NCI-H2029 treated with DMSO at 0.1 percent for 48 hours (cell line): ENCODE results near the gene GGA2.
"Not testable (repeated sequence)": the region's sequence is repeated elsewhere in the genome, so short reads cannot be mapped to it uniquely, and the experiment has no call there.

ENCODE experiments used
- DNase-seq: peaks from one replicate; lab custom pipeline; 2025; lab: John Stamatoyannopoulos, UW

GGA2 gene, protein sequence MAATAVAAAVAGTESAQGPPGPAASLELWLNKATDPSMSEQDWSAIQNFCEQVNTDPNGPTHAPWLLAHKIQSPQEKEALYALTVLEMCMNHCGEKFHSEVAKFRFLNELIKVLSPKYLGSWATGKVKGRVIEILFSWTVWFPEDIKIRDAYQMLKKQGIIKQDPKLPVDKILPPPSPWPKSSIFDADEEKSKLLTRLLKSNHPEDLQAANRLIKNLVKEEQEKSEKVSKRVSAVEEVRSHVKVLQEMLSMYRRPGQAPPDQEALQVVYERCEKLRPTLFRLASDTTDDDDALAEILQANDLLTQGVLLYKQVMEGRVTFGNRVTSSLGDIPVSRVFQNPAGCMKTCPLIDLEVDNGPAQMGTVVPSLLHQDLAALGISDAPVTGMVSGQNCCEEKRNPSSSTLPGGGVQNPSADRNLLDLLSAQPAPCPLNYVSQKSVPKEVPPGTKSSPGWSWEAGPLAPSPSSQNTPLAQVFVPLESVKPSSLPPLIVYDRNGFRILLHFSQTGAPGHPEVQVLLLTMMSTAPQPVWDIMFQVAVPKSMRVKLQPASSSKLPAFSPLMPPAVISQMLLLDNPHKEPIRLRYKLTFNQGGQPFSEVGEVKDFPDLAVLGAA

DNA sequence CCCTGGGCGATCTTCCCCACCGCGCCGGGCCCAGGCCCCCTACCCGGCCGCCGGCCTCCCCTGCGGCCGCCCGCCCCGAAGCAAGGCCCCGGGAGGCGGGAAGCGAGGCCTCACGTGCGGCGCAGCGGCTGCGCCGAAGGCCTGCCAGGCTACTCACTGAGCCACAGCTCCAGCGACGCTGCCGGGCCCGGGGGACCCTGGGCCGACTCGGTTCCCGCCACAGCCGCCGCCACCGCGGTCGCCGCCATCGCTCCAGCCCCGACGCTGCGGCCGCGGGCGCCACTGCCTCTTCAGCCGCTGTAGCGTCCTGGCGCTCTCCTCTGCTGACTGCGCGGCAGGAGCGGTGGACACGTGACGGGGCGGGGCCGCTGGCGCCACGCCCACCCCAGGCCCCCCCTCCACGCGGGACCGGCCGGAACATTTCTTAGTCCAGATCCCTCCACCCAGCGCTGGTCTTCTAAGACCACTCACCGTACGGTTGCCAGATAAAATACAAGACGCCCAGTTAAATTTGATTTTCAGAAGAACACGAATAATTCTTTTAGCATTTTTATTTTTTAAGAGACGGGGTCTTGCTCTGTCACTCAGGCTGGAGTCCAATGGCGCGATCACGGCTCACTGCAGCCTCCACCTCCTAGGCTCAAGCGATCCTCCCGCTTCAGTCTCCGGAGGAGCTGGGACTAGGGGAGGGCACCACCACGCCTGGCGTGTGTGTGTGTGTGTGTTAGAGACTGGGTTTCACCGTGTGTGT is at the start of gene GGA2:
Gene GGA2 (minus strand): TSS at position 331 of the 751 bp plus-strand sequence. CDS start 83 bp downstream, at position 248.
- DNase-seq = peak; percentile 18

DNA sequence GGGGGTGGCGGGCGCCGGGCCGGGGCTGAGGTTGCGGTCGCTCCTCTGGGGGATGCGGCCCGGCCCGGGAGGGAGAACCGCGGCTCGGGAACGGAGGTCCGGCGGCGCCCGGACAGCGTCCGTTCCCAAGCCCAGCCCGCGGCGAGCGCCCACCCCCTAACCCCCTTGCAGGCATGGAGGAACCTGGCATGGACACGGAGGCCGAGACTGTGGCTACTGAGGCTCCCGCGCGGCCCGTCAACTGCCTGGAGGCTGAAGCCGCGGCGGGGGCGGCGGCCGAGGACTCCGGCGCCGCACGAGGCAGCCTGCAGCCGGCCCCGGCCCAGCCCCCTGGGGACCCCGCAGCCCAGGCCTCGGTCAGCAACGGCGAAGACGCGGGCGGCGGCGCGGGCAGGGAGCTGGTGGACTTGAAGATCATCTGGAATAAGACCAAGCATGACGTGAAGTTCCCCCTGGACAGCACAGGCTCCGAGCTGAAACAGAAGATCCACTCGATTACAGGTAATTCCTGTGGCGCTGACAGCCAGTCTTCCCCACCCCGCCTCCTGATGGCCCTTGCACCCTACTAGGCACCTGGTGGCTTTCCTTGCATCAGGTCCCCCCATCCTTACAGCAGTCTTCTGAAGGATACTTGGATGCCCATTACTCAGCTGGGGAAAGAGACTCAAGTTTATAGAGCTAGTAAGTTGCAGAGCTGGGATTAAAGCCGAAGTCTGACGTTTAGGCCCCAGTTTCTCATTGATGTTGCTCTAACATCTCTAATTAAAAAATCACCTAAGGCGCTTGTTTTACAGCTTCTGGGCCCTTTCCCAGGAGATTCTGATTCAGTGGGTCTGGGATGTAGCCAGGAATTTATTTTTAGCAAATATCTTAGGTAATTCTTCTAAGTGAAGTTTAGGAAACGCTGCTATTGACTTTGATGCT is 47.7 kb upstream of the GGA2 start:
- DNase-seq = no peak

DNA sequence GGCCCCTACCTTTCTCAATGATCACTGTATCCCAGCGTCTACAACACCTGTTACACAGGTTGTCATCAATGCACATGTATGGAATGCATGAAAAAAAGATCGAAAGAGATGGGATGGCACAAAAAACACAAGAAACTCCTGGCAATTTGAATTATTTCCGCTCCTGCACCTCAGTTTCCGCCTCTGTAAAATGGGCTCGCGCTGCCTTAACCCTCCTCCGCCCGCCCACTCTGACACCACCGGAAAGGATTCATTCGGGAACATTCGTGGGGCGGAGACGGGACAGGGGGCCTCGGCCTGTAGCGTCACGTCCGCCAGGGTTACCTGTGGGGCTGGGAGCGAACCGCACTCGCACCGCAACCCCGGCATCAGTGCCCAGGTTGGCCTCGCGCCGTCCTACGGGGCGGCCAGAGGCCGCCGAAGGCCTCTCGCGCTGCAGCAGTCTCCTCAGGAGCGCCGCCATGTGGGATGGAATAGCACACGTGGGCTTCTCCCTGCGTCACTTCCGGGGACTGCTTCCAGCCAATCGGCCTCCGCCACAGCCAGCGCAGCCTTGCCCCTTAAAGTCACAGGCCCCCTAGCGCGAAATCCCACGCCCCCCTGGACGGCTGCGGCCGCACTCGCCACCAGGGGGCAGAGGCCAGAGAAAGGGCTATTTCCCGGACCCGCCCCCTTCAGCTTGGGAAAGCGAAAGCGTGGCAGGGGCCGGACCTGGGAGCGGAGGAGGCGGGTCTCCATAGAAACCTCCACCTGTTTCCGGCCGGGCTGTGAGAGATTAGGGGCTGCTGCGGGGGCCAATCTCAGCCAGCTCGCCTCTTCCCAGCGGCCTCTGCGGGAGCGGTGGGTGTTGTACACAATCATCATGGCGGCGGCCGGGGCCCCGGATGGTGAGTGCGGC is 46.8 kb upstream of the GGA2 start, which contains the start of the genes EARS2 and UBFD1:
Gene EARS2 (minus strand): TSS at position 470 of the 898 bp plus-strand sequence. CDS start 7 bp downstream, at position 463.
Gene UBFD1 (plus strand): TSS at position 847 of the 898 bp plus-strand sequence. CDS start 16 bp downstream, at position 863.
- peak; percentile 93 for DNase-seq

DNA sequence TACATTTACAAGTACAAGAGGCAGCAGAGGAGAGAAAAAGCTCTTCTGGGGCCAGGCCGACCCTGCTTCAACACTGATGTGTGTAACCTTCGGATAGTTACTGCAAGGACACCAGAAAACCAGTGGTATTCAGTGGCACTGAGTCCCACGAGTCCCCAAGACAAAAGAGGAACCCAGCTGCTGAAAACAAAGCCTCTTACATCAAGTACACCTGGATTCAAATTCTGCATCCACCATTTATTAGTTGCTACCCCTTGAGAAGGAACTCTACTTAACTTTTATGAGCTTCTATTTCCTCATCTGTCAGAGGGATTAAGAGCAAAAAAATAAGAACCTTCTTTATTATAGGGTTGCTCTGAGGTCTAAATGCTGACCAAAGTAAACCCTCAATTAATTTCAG is 44.2 kb upstream of the GGA2 start:
- no peak for DNase-seq

DNA sequence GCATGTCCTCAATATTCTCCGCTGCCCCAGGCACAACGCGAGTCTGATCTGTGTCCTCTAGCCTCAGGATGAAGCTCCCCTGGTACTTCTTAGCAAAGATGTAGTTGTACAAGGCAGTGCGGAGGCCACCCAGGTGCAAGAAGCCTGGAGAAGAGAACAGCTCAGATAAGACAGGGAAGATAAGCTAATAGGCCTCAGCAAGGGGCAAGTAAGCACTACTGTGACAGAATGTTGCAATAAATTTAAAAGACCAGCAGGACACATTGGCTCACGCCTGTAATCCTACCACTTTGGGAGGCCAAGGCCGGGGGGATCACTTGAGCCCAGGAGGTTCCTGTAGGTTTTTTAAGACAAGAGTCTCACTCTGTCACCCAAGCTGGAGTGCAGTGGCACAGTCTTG is 41.9 kb upstream of the GGA2 start:
- no peak for DNase-seq

DNA sequence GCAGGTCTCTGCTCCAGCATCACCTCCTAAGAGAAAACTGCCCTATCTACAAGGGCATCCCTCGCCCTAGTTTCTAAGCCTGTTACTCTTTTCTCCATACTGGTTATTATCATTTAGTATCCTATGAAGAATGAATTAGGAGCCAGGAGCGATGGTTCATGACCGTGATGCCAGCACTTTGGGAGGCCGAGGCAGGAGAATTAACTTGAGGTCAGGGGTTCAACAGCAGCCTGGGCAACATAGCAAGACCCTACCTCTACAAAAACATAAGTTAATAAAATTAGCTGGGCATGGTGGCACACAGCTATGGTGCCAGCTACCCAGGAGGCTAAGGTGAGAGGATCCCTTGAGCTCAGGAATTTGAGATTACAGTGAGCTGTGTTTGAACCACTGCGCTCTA is 39.6 kb upstream of the GGA2 start:
- no peak for DNase-seq

DNA sequence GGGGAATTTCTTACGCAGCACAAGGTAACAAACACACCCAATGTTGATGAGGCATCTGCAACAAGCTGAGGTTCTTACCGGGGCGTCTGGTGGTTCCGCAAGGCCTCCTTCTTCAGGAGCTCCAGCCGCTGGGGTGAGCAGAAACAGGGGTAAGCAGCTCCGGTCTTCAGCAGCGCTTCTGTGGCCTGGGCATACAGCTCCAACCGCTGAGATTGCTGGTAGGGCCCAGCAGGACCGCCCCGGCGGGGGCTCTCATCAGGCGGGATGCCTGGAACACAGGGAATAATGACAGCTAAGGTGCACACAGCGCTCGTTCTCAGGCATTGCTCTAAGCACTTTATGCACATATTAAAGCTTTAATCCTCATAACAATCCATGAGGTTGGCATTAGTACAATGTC is 34.1 kb upstream of the GGA2 start:
- DNase-seq = no peak

DNA sequence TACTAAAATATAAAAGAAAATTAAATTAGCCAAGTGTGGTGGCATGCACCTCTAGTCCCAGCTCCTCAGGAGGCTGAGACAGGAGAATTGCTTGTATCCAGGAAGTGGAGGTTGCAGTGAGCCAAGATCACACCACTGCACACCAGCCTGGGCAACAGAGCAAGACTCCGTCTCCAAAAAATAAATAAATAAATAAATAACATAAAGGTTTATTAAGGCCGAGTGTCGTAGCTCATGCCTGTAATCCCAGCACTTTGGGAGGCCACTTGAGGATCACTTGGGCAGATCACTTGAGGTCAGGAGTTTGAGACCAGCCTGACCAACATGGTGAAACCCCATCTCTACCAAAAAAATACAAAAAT is 30.5 kb upstream of the GGA2 start:
- DNase-seq = not testable (repeated sequence)

DNA sequence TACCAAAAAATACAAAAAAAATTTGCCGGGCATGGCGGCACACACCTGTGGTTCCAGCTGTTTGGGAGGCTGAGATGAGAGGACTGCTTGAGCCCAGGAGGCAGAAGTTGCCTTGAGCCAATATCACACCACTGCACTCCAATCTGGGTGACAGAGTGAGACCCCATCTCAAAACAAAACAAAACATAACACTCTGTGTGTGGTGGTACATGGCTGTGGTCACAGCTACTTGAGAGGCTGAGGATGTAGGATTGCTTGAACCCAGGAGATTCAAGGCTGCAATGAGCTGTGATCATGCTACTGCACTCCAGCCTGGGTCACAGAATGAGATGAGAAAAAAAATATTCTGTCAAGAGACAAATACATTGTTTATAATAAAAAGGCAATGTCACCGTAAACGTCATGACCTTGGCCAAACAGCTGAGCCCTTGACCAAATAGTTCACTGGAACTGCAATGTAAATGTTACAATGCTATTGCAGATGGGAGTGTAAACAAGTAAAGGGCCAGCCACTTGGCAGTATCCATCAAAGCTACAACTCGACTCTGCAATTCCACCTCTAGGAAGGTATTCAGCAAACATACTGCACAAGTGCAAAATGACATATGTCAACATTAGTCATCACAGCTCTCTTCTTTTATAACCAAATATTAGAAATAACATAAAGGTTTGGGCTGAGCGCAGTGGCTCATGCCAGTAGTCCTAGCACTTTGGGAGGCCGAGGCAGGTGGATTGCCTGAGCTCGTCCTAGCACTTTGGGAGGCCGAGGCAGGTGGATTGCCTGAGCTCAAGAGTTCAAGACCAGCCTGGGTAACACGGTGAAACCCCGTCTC is 29.9 kb upstream of the GGA2 start:
- peak; percentile 80 for DNase-seq

DNA sequence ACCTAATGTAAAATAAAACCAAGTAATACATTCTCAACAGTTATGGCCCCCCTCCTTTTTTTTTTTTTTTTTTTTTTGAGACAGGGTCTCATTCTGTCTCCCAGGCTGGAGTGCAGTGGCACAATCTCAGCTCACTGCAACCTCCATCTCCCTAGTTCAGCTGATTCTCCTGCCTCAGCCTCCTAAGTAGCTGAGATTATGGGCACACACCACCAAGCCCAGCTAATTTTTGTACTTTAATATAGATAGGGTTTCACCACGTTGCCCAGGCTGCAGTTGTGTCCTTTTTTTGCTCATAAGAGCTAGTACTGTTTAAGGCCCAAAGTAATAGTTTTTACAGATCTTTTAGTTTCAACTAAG is 28.6 kb upstream of the GGA2 start:
- no peak for DNase-seq

DNA sequence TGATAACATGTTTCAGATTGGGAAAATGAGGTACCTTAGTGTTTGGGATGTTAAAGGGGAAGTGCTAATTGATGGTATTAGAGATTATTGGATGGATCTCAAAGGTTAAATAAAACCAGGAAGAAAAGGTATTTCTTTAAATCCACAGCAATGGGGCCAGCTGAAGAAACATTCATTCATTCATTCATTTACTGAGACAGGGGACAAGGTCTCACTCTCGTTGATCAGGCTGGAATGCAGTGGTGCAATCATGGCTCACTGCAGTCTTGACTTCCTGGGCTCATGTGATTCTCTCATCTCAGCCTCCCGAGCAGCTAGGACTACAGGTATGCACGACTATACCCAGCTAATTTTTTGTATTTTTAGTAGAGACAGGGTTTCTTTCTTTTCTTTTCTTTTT is 27.1 kb upstream of the GGA2 start:
- no peak for DNase-seq

DNA sequence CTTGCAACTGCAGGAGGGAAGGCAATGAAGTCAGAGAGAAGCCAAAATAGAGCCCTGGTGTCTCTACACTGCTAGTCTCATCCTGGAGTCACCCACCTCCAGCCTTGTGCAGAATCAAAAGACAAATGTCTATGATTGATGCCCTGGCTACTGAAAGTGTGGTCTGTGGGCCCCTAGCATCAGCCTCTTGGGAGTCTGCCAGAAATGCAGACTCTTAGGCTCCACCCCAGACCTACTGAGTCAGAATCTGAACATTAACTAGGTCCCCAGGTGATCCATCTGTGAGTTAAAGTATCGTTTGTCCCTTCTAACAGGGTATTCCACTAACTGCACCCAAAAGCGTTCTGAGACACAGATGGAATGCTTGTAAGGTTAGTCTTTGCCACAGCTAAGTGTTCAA is 25.6 kb upstream of the GGA2 start:
- no peak for DNase-seq

DNA sequence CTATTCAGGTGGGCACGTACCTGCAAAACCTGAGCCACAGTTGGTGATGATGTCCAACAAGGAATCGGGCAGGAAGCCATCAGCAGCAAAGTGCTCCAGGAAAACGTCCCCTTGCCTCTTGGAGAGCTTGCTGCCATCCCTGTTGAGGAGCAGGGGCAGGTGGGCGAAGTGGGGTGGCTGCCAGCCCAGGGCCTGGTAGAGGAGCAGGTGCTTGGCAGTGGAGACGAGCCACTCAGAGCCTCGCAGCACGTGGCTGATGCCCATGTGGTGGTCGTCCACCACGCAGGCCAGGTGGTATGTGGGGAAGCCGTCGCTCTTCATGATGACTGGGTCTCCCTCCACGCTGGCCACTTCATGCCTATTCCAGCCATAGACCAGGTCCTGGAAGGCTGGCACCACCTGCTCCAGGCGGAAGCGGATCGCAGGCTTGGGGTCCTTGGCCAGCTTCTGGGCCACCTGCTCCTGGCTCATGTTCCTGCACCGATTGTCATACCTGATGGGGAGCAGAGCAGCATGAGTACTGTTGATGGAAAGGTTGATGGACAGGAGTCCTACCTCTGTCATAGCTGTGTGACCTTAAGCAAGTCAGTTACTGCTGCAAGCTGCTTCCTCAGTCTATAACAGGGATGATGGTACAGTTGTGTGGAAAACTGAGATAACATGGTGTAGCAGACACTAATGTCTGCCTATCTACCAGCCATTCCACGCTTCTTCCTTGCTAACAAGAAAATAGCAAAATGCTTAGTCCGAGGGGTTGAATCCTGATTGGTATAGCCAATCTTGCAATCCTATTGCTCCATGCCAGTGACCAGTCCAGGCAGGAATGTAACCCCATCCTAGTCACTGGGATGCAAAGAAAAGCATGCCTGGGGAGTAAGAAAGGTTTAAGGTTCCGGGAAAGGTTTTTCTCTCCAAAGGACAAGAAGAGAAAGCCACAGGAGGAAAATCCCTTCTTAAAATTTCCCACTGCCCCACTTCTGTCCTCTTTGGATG is 24.9 kb upstream of the GGA2 start:
- peak; percentile 37 for DNase-seq

DNA sequence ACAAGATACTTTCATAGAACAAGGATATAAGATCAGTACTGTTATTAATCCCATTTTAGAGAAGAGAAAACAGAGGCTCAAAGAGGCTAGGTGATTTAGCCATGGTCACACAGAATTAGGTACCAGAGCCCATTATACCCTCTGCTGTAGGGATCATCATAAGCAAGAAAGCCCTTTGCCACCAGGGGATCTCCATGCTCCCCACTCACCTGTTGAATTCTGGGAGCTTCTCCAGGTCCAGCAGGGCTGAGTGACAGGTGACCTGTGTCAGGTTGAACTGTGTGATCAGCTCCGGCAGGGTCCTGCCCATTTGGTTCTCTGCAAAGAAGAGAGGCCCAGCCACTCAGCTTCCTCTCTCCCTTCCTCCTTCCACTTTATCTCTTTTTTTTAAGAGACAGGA is 22.2 kb upstream of the GGA2 start:
- no peak for DNase-seq

DNA sequence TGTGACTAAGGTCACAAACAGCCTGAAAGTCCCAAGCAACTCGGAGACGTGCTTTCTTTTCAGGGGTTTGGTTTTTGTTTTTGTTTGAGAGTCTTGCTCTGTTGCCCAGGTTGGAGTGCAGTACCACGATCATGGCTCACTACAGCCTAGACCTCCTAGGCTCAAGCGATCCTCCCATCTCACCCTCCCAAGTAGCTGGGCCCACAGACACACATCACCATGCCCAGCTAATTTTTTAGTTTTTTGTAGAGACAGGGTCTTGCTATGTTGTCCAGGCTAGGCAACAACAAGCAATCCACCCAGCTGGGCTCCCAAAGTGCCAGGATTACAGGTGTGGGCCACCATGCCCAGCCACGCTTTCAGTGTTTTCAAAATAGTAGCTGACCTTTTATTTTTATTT is 19.8 kb upstream of the GGA2 start:
- DNase-seq = no peak

DNA sequence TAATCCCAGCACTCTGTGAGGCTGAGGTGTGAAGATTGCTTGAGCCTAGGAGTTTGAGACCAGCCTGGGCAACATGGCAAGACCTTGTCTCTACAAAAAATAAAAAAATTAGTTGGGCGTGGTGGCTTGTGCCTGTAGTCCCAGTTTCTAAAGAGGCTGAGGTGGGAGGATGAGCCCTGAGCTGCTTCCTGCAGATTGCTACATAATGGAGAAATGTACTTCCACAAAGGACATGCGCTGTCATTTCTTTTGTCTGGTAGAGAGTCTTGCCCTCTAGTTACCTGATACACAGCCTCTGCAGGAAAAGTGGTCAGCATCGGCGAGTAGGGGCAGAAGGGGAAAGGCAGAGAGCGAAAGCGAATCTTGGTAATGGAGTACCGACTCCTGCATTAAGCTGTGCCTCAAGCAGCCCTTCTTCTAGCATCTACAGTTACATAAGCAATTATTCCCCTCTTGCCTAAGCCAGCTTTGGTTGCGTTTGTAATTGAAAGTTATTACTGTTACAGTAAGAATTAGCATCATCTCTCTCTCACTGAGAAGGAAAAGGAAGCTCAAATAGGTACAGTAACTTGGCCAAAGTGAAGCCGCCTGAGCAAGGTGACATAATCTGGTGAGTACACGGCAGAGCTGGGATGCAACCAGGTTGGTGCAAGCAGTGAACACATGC is 18.5 kb upstream of the GGA2 start:
- DNase-seq = no peak

DNA sequence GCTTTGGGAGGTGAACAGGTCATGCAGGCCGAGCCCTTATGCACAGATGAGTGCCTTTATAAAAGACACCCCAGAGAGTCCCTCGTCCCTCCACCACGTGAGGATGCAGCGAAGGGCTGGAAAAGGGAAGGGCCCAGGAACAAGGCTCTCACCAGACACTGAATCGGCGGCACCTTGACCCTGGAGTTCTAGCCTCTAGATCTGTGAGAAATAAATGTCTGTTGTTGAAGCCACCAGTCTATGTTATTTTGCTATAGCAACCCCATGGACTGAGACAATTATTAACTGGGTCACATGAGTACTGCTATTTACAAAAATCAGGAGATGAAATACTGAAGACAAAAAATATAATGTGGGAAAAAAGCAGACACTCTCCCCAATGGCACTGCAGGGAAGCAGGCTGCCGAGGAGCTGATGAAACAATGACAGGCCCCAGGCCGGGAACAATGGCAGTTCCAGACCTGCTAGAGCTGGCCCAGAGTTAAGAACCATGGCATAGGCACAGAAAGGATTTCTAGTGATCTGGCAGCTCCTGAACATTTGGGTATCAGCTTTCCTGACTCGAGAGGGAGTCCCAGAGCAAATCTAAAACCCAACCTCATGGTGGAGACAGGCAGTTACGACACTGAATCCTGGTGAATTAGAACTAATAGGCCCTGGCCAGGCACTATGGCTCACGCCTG is 17.8 kb upstream of the GGA2 start:
- no peak for DNase-seq
